Body of pancreas (tissue), 4 donors: ENCODE measurements around the gene RPL10.

Experiments
- POLR2A ChIP-seq, 3 donors: fragments of 450-650 bp; IDR thresholded peaks; one replicate each; pipeline ENCODE4 v1.6.1; 2016; ENCODE audit warnings: antibody characterized with exemption in 3 of 3, mild to moderate bottlenecking in 2 of 3
- TF ChIP-seq, protein P1 (sequence below), 7 experiments: fragments of 450-650 bp in 4 of 7; fragments of 200-600 bp in 3 of 7; sonication (generic) in 3 of 7; IDR thresholded peaks; one replicate each; pipeline ENCODE4 v1.5.1; 2016 to 2019; ENCODE audit warnings: antibody characterized with exemption in 7 of 7

DNA sequence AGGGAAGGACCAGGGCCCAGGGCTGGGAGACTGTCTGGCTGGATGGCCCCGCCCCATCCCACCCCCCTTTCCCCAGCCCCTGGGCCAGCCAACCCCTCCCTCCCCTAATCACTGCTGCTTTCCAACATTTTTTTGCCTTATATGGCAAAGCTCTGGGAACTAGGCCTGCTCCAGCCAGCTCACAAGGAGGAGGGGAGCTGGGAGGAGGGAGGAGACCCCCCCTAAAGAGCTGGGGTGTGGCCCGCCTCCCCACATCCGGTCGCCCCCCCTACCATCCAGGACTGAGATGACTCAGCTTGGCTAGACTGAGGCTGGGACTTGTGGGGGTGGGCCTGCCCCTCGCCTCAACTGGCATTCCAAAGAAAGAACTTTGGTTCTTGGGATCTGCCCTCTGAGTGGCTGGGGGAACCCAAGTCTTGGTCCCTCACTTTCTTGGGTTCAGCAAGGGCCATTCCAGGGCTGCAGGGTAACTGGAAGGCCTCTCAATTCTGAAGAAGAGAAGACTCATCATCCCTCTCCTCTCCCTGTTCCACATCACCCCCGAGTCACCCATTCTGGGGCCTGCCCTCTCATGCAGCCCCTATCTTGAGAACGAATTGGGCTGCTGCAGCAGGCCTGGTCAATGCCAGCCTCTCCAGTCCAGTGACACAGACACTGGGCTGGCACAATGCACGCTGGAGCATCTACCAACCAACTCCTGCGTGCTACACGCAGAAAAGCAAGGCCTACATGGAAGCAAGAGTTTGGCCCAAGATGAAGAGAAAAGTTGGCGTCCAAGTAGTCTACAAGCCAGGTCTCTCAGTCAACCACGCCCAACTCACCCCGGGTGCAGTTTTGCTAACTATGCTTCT, 28.5 kb upstream of the RPL10 start:
- TF ChIP-seq, protein P1, sequence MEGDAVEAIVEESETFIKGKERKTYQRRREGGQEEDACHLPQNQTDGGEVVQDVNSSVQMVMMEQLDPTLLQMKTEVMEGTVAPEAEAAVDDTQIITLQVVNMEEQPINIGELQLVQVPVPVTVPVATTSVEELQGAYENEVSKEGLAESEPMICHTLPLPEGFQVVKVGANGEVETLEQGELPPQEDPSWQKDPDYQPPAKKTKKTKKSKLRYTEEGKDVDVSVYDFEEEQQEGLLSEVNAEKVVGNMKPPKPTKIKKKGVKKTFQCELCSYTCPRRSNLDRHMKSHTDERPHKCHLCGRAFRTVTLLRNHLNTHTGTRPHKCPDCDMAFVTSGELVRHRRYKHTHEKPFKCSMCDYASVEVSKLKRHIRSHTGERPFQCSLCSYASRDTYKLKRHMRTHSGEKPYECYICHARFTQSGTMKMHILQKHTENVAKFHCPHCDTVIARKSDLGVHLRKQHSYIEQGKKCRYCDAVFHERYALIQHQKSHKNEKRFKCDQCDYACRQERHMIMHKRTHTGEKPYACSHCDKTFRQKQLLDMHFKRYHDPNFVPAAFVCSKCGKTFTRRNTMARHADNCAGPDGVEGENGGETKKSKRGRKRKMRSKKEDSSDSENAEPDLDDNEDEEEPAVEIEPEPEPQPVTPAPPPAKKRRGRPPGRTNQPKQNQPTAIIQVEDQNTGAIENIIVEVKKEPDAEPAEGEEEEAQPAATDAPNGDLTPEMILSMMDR (IDR thresholded peaks at IDR 0.05): no peak
- TF ChIP-seq POLR2A (IDR thresholded peaks at IDR 0.05): peak; percentile 3 to 52 (median 3)
